ENCODE results near the gene ZNF853. TPM values are rescaled to one million over a fixed set of nuclear protein-coding genes. Genes with fewer than 3 reads are reported as not detected.

Gene ZNF853
- 10 to 100 TPM; 17.2 to 27.4 (median 22.1) TPM for total RNA-seq

GRCh38 chr7:6614953-6615722 lies at the start of gene ZNF853:
TSS of gene ZNF853 (plus strand) at chr7:6615610. CDS start at chr7:6616175, 565 bp downstream.
- Histone ChIP-seq H3K27me3 (no peaks in the 10 kb centered on the region), H3K4me1 (peaks cover 6 to 15% of the 10 kb centered on the region in 2 donors), H3K36me3 (no peaks in the 10 kb centered on the region), H3K9me3 (no peaks in the 10 kb centered on the region), H3K4me3 (replicated peaks in 1 of 3) (peak within 1 kb of the TSS; percentile 10 to 83 (median 22)), H3K27ac (peak within 1 kb of the TSS in 1 of 3 donors; percentile 17)
- DNase-seq: peak; percentile 13 to 30
- intact Hi-C loops (cut with DNase I): no loop called here
- TF ChIP-seq CTCF (IDR thresholded peaks at IDR 0.05) (peak in 1 of 6 experiments; percentile 4), POLR2A (IDR thresholded peaks at IDR 0.05) (no peak)
- 49 to 58% methylated on average over 5 to 6 of the region's 91 CpGs for WGBS, 2 donors

- Histone ChIP-seq H3K27me3 (no peaks in the 10 kb centered on the region), H3K36me3 (no peaks in the 10 kb centered on the region), H3K4me3 (replicated peaks in 1 of 3) (no peak overlapping the region), H3K27ac (no peak overlapping the region), H3K4me1 (no peaks in the 10 kb centered on the region), H3K9me3 (no peaks in the 10 kb centered on the region)
- intact Hi-C loops (cut with DNase I): no loop called here
- no peak for DNase-seq
- 91 to 92% methylated on average over 4 of the region's 4 CpGs for WGBS, 2 donors
- TF ChIP-seq CTCF (IDR thresholded peaks at IDR 0.05) (no peak), POLR2A (IDR thresholded peaks at IDR 0.05) (no peak)
These were observed 49.8 kb upstream of the ZNF853 start for GRCh38 chr7:6565655-6566054.

DNA sequence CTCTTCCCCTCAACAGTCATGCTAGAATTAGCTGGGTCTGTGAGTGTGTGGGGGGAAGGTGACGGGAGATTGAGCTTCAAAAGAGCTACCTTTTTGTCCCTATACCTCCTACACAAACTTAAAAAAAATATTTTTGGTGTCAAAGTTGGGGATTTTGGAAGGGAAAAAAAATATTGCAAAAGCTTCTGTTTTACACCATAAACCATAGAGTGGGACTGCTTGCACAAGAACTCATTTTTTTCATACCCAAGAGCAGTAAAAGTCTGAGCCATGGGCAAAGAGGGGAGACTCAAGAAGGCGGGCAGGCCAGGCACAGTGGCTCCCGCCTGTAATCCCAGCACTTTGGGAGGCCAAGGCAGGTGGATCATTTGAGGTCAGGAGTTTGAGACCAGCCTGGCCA lies 47.5 kb upstream of the ZNF853 start:
- no peak for TF ChIP-seq POLR2A (IDR thresholded peaks at IDR 0.05)
- TF ChIP-seq CTCF (IDR thresholded peaks at IDR 0.05): no peak
- Histone ChIP-seq H3K27ac (no peak overlapping the region), H3K36me3 (no peaks in the 10 kb centered on the region), H3K4me1 (no peaks in the 10 kb centered on the region), H3K9me3 (no peaks in the 10 kb centered on the region), H3K4me3 (replicated peaks in 1 of 3) (no peak overlapping the region), H3K27me3 (no peaks in the 10 kb centered on the region)
- DNase-seq: no peak
- intact Hi-C loops (cut with DNase I): no loop called here
- WGBS, 2 donors: 79 to 85% methylated on average over 3 of the region's 3 CpGs

- DNase-seq: no peak
- Histone ChIP-seq H3K27me3 (no peaks in the 10 kb centered on the region), H3K4me3 (replicated peaks in 1 of 3) (no peak overlapping the region), H3K36me3 (no peaks in the 10 kb centered on the region), H3K9me3 (no peaks in the 10 kb centered on the region), H3K27ac (no peak overlapping the region), H3K4me1 (no peaks in the 10 kb centered on the region)
- intact Hi-C loops (cut with DNase I): no loop called here
- WGBS, 2 donors: 68 to 73% methylated on average over 7 of the region's 7 CpGs
- TF ChIP-seq CTCF (IDR thresholded peaks at IDR 0.05) (no peak), POLR2A (IDR thresholded peaks at IDR 0.05) (no peak)
These were observed 44.1 kb upstream of the ZNF853 start for GRCh38 chr7:6571160-6571779.

Data from thyroid gland (tissue), 4 donors.